Stimulated activated naive CD8-positive, alpha-beta T cell treated with anti-CD3 and anti-CD28 coated beads, Interleukin-15, amount 100 ng/mL, for 72 hours (primary cell): ENCODE results near the gene KRT86.
"Not testable (repeated sequence)": the region's sequence is repeated elsewhere in the genome, so short reads cannot be mapped to it uniquely, and the experiment has no call there.

Experiments
- ATAC-seq: fragments of 150-1000 bp; cut with Tn5 transposase; 2 replicates; pipeline ENCODE4 v1.10.0; 2021; ENCODE audit warnings: mild to moderate bottlenecking, moderate library complexity
- DNase-seq, 2 donors: peaks; one replicate each; pipeline ENCODE4 v3.0.0; 2021 to 2022
- H3K27ac Mint-ChIP-seq, 2 donors: one replicate each; pipeline ENCODE4 v1.8.0; 2022; ENCODE audit warnings: mild to moderate bottlenecking in 2 of 2, mixed read lengths in 2 of 2, moderate library complexity in 2 of 2
- H3K27me3 Mint-ChIP-seq: one replicate; pipeline ENCODE4 v1.8.0; 2022; ENCODE audit warnings: mixed read lengths
- H3K4me1 Mint-ChIP-seq: one replicate; pipeline ENCODE4 v1.8.0; 2022; ENCODE audit warnings: mild to moderate bottlenecking, mixed read lengths
- H3K4me3 Mint-ChIP-seq, 2 donors: one replicate each; pipeline ENCODE4 v1.8.0; 2022; ENCODE audit warnings: mild to moderate bottlenecking in 2 of 2, mixed read lengths in 2 of 2, moderate library complexity in 1 of 2
- H3K9me3 Mint-ChIP-seq, 2 donors: one replicate each; pipeline ENCODE4 v1.8.0; 2022; ENCODE audit warnings: mixed read lengths in 2 of 2

Gene KRT86

GRCh38 chr12:52245962-52246569, 28.4 kb upstream of the KRT86 start:
- Mint-ChIP-seq H3K4me3 (peak overlapping the region; percentile 16 to 37), H3K9me3 (no peaks in the 10 kb centered on the region), H3K27ac (peak overlapping the region; percentile 0 to 51), H3K27me3 (peaks cover 42% of the 10 kb centered on the region), H3K4me1 (peaks cover 80% of the 10 kb centered on the region)
- DNase-seq (no peak), ATAC-seq (no peak)

- peak overlapping the region; percentile 4 to 16 for H3K4me3 Mint-ChIP-seq
- ATAC-seq: no peak
- DNase-seq: no peak
- peak overlapping the region; percentile 51 to 59 for H3K27ac Mint-ChIP-seq
- H3K27me3 Mint-ChIP-seq: peaks cover 50% of the 10 kb centered on the region
- no peaks in the 10 kb centered on the region for H3K9me3 Mint-ChIP-seq
- peaks cover 83% of the 10 kb centered on the region for H3K4me1 Mint-ChIP-seq
Observed at GRCh38 chr12:52246720-52247621, 27.5 kb upstream of the KRT86 start.

- H3K4me3 Mint-ChIP-seq: peak overlapping the region in 1 of 2 donors; percentile 4
- peaks cover 53% of the 10 kb centered on the region for H3K27me3 Mint-ChIP-seq
- DNase-seq: no peak
- H3K27ac Mint-ChIP-seq: peak overlapping the region in 1 of 2 donors; percentile 59
- no peak for ATAC-seq
- H3K9me3 Mint-ChIP-seq: no peaks in the 10 kb centered on the region
- H3K4me1 Mint-ChIP-seq: peaks cover 78% of the 10 kb centered on the region
Observed at GRCh38 chr12:52247622-52248540, 26.6 kb upstream of the KRT86 start.

- no peak for ATAC-seq
- H3K4me3 Mint-ChIP-seq: no peak overlapping the region
- peak overlapping the region in 1 of 2 donors; percentile 8 for H3K27ac Mint-ChIP-seq
- DNase-seq: no peak
- H3K27me3 Mint-ChIP-seq: peaks cover 62% of the 10 kb centered on the region
- peaks cover 69% of the 10 kb centered on the region for H3K4me1 Mint-ChIP-seq
- no peaks in the 10 kb centered on the region for H3K9me3 Mint-ChIP-seq
Observed at GRCh38 chr12:52248541-52249461, 25.6 kb upstream of the KRT86 start.

GRCh38 chr12:52249511-52250047, 24.9 kb upstream of the KRT86 start:
- H3K4me3 Mint-ChIP-seq: peak overlapping the region; percentile 0 to 16

GRCh38 chr12:52250048-52250990, 24.1 kb upstream of the KRT86 start:
- H3K4me1 Mint-ChIP-seq: peaks cover 54% of the 10 kb centered on the region

More at GRCh38 chr12:52249511-52250047, 24.9 kb upstream of the KRT86 start:
- no peak for DNase-seq
- H3K9me3 Mint-ChIP-seq: no peaks in the 10 kb centered on the region
- H3K4me1 Mint-ChIP-seq: peaks cover 61% of the 10 kb centered on the region
- H3K27me3 Mint-ChIP-seq: peaks cover 70% of the 10 kb centered on the region
- peak overlapping the region in 1 of 2 donors; percentile 8 for H3K27ac Mint-ChIP-seq
- ATAC-seq: no peak

GRCh38 chr12:52251367-52252051, 22.9 kb upstream of the KRT86 start:
- Mint-ChIP-seq H3K27me3 (peaks cover 89% of the 10 kb centered on the region), H3K4me3 (peak overlapping the region in 1 of 2 donors; percentile 29)

More at GRCh38 chr12:52250048-52250990, 24.1 kb upstream of the KRT86 start:
- ATAC-seq: no peak
- DNase-seq: no peak
- H3K27ac Mint-ChIP-seq: no peak overlapping the region
- H3K4me3 Mint-ChIP-seq: peak overlapping the region; percentile 0 to 50
- no peaks in the 10 kb centered on the region for H3K9me3 Mint-ChIP-seq
- peaks cover 77% of the 10 kb centered on the region for H3K27me3 Mint-ChIP-seq

GRCh38 chr12:52252175-52252615, 22.2 kb upstream of the KRT86 start:
- not testable (repeated sequence) for H3K9me3 Mint-ChIP-seq, H3K4me3 Mint-ChIP-seq, DNase-seq, H3K27ac Mint-ChIP-seq, ATAC-seq
- Mint-ChIP-seq H3K27me3 (peaks cover 92% of the 10 kb centered on the region), H3K4me1 (peaks cover 35% of the 10 kb centered on the region)

More at GRCh38 chr12:52251367-52252051, 22.9 kb upstream of the KRT86 start:
- Mint-ChIP-seq H3K4me1 (peaks cover 42% of the 10 kb centered on the region), H3K9me3 (no peaks in the 10 kb centered on the region), H3K27ac (peak overlapping the region in 1 of 2 donors; percentile 81)
- no peak for DNase-seq
- peak; percentile 73 for ATAC-seq

GRCh38 chr12:52252728-52253343, 21.6 kb upstream of the KRT86 start:
- DNase-seq: no peak
- Mint-ChIP-seq H3K27me3 (peaks cover 92% of the 10 kb centered on the region), H3K4me1 (peaks cover 29% of the 10 kb centered on the region), H3K9me3 (no peaks in the 10 kb centered on the region), H3K27ac (peak overlapping the region; percentile 35 to 37), H3K4me3 (no peak overlapping the region)
- ATAC-seq: no peak

- Mint-ChIP-seq H3K27me3 (peaks cover 92% of the 10 kb centered on the region), H3K27ac (peak overlapping the region in 1 of 2 donors; percentile 31), H3K9me3 (no peaks in the 10 kb centered on the region), H3K4me3 (no peak overlapping the region), H3K4me1 (peaks cover 33% of the 10 kb centered on the region)
- ATAC-seq: no peak
- DNase-seq: no peak
Observed at GRCh38 chr12:52253391-52254179, 20.9 kb upstream of the KRT86 start.

GRCh38 chr12:52254180-52254964, 20.1 kb upstream of the KRT86 start:
- peaks cover 92% of the 10 kb centered on the region for H3K27me3 Mint-ChIP-seq
- ATAC-seq: no peak
- H3K4me3 Mint-ChIP-seq: no peak overlapping the region
- H3K27ac Mint-ChIP-seq: no peak overlapping the region
- H3K9me3 Mint-ChIP-seq: no peaks in the 10 kb centered on the region
- DNase-seq: no peak
- peaks cover 35% of the 10 kb centered on the region for H3K4me1 Mint-ChIP-seq
